Measurements from ENCODE around the gene SCARB1.
A peak's percentile ranks its signal among the peaks of the same experiment; 100 is the strongest.

SCARB1 gene

DNA sequence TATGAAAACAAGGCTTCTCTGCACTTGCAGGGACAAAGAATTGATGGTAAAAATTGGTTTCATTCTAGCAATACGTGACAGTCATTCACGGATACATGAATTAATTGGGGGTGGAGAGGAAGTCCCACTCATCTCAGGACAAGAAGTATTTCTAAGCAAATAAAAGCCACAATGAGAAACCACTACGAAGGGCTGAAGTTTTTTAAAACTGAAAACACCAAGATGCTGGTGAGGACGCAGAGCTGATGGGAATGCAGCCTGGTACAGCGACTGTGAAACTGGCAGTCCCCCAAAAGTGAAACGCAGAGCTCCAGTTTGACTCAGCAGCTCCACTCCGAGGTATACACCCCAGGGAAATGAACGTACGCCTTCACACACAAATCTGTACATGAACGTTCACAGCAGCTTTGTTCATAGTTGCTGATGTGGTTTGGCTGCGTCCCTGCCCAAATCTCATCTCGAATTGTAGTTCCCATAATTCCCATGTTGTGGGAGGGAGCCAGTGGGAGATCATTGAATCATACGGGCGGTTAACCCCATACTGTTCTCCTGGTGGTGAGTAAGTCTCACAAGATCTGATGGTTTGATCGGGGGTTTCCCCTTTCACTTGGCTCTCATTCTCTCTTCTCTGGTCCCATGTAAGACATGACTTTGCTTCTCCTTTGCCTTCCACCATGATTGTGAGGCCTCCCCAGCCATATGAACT lies 89.0 kb downstream of the SCARB1 start:
- no peak for DNase-seq (ENCODE audit: low read depth)

DNA sequence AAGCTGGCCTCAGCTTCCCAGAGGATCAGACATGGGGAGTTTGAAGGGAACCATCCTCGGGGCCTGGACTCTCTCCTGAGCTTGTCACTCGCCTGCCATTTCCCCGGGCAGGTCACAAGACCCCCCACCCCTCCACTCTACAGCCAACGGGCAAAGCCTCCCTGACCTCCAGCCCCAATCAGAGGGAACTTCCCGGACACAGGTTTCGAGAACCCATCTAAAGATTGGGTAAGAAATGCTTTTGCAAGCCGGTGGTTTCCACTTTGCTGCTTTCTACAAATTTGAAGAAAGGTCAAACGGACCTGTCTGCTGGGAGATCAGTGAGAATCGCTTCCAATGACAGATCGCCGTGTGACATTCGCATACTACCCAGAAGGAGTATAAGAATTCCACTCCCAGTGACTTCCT lies 89.6 kb downstream of the SCARB1 start:
- DNase-seq (ENCODE audit: low read depth), result no peak

DNA sequence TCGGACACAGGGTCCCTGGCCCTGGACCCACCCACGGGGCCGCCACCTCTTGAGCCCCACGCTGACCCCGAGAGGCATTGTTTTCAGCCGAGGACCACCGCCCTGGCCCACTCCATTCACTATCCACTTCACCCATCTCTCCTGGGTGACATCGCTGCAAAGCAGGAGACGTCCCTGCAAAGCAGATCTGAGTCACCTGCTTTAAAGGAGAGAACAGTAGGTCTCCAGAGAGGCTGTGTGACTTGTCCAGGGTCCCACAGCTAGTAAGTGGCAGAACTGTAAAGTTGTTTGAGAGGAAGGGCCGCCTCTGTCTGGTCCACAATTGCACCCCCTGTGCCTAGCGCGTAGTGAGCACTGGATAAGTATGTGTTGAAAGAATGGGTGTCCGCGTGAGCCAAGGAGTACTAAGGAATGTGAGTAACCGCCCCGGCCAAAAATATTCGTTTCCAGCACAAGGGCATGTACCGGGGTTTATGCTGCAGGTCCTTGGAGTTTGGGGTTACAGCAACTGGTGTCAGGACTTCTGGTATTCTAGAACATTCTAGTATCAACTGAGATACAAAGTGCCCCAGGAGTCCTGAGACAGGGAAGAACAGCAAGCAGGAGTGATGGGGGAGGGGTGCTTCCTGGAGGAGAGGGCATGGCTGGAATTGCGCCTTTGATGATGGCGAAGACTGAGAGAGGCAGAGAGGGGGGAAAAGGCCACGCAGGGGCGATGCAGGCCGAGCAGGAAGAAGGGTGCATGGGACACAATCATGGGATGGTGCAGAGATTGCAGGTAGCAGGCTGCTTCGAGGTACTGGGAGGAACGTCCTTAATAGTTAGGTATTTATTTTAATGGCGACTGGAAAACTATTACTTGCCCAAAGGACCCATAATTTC lies 91.1 kb downstream of the SCARB1 start:
- no peak for DNase-seq (ENCODE audit: low read depth)

DNA sequence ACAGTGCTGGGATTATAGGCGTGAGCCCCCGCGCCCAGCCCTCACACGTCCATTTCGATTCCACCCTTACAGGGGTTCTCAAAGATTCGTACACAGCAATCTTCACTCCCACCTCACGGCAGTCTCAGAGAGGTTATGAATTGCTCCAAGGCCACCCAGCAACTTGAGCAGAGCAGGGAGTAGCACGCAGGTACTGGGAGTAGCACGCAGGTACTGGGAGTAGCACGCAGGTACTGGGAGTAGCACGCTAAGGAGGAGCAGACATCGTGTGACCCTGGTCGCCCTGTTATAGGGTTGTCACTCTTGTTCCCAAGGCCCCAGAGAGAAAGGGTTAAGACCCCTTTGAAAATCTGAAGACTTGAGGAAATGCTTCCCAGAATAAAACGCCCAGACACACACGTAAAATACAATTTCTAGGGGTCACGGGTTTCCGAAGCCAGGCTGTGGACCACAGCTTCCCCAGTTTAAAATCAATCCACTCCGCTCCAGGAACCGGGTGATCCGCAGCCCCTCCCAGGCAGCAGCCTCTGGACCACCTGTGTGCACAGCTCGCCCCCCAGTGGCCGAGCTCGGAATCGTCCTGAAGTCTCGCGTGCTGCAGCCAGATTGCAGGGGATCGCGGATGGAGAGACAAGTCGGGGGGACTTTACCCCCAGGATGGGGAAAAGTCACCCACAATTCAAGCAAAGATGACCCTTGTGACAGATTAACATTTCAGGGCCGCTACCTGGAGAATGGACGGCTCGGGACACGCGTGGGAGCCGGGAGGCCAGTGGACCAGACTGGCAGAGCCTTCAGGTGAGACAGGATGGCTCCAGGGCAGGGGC lies 92.0 kb downstream of the SCARB1 start:
- no peak for DNase-seq (ENCODE audit: low read depth)

DNA sequence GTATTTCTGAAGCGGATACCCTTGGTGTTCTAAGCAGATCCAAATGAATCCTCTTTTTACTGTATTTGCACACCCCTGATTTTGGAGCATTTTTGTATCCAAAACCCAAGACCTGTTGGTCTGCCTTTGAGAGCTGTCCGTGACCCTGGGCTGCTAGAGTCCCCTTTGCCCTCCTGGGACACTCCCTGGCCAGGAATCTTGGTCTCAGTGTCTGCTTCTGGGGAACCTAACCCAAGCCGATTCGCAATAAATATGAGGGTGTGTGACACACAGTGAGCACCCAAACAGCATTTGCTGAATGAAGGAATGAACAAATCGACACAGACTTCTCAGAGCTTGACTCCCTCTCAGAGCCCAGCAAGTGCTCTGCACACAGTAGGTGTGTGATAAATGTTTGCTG lies 92.9 kb downstream of the SCARB1 start:
- no peak for DNase-seq (ENCODE audit: low read depth)

DNA sequence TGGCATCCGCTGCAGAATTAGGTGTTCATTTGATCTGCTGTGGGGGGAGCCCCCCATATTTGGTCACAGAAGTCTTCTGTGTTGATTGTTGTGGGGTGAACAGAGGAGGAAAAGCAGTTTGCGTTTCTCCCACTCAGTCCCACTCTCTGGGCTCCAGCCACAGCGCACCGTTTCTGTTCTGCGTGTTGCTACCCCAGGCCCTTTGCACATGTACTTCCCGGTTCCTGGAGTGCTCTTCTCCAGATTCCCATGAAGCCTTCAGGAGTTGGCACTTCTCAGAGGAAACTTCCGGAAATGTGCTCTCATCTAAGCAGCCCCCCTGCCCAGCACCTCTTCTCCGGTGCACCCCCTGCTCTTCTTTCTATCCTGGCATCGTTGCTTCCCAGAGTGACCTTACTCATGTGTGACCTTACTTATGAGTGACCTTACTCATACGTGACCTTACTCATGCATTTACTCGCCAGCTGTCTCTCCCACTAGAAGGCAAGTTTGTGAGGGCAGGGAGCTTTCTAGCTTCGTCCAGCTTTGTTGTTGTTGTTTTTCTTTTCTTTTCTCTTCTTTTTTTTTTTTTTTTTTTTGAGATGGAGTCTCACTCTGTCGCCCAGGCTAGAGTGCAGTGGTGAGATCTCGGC lies 93.7 kb downstream of the SCARB1 start:
- no peak for DNase-seq (ENCODE audit: low read depth)

DNA sequence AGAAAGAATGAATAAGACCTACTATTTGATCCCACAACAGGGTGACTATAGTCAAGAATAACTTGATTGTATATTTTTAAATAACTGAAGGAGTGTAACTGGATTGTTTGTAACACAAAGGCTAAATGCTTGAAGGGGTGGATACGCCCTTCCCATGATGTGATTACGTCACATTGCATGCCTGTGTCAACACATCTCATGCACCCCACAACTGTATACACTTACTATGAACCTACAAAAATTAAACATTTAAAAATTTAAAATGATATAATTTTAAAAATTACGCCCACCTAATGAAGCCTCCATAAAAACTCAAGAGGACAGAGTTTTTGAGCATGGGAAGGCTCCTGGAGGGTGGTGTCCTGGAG lies 94.5 kb downstream of the SCARB1 start:
- no peak for DNase-seq (ENCODE audit: low read depth)

DNA sequence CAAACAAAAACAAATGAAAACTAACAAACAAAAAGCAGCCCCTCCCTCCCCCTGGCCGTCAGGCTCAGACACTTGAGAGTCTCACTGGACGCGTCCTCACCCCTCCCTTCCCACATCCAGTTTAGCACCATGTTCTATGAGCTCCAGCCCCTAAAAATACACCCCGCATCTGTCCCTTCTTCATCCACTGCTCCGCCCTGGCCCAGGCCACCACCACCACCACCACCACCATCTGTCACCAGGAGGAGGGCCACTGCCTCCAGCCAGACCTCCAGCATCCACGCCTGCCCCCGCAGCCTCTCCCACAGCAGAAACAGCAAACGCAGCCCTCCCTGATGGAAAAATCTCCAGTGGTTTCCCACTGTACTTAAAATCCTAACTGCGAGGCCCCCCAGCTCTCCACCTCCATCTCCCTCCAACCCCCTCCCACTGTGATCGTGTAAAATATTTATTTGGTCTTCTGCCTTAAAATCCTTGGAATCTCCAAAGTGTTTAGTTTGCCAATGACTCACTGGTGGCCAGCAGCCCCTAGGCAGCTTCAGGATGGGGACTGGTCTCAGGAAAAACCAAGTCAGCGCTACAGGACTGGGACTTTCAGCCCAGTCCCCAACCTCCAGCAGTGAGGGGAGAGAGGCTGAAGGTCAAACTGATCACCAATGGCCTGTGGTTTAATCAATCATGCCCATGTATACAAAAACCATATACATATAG lies 95.1 kb downstream of the SCARB1 start:
- no peak for DNase-seq (ENCODE audit: low read depth)

DNA sequence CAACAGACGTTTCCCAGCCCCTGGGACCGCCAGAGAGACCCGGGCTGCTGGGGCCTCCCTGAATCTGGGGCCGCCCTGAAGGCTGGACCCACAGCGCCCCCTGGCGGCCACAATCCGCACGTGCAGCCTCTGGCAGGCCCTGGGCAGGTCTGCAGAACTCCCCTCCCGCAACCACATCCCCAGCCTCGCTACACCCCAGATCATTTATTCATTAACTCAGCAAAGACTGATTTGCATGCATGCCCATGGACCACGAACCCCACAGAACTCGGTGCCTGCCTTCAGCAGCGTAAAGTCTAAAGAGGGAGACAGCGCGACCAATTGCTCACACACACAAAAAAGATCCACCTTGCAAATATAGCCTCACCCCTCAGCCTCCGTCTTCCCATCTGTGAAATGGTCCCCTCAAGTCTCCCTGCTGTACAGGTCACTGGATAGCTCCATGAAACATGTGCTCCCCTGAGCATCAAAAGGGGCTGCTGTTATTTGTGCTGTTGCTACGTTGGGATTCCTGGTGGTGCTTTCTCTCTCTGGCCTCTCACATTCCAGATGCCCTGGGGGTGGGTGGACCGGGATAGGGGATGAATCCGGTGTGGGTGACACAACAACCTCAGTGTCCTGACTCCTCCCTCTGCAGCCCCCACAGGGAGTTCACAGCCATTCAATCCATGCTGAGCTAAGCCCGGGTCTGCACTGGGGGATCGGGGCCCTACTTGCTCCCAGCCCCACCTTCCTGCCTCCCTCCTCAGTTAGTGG lies 96.4 kb downstream of the SCARB1 start:
- DNase-seq (ENCODE audit: low read depth), result peak; percentile 56

DNA sequence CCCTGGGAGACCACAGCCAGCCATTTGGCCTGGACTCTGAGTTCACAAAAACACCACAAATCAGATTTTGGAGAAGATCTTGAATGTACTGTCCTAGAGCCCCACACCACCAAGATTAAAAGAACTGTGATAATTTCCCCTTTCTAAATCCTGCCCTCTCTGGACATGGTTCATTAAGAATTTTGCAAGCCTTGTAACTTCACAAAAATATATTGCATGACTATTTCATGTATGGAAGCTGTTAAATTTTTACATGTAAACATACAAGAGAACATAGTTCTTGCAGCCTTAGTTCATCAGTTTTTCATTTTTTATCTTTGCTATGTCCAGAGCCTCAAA lies 97.0 kb downstream of the SCARB1 start:
- DNase-seq (ENCODE audit: low read depth), result no peak

DNA sequence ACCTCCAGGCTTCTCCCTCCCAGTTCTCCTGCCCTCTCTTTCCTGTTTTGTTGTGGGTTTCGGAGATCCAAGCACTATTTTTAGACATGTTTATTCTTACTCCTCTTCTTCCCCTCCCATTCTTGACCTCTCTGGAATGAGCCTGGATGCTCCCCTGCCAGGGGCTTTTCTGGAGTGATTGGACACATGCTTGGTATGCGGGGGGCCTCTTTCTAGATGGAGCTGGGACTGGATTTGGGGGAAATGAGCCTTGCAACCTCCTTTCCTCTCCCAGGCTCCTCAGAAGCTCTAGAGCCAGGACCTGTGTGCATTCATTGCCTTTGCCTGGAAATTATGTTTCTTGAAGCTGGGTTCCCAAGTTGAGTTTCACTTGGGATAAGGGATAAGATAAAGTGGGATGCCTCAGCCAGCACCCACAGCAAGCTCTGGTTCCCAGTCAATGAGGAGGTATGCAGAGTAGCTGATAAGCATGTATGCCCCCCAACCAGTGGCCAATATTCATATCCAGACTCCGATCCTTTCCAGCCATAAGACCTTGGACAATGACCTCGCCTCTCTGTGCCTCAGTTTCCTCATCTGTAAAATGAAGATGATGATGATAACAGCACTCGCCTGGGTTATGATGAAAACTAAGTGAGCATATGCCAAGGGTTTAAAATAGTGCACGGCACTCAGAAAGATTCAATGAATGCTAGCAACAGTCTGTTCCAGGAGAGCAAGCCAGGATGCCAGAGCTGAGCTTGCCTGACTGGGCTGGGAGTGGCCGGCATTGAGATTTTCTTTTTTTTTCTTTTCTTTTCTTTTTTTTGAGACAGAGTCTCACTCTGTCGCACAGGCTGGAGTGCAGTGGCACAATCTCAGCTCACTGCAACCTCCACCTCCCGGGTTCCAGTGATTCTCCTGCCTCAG lies 97.8 kb downstream of the SCARB1 start:
- no peak for DNase-seq (ENCODE audit: low read depth)

DNA sequence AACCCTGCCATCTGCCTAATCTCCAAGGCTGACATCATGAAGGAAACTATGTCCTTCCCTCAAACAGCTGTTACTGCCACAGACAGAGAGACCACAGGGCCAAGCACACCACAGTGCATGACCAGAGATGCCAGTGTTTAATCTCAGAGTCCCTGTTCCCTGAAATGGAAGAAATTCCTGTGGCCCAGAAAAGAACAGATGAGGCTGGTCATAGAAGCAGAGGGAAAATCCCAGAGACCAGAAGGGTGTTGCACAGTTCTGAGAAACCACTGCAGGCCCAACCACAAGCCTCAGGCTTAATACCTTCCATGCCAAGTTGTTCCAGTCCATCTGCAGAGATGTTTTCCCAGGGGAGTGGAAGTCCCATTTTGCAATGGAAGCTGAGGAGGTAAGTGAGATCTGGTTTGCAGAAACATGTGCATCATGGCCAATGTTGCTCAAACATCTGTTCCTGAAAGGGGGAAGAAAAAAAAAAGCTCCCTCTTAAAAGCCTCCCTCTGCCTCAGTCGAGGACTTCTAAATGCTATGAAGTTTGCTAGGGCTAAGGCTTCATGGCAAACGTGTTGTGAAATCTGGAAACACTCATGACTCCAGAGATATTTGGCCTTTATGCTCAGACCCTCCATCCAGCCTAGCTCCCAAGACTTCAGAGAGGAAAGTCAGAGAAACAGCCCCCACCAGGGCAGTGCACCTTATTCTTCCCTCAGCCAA lies 98.6 kb downstream of the SCARB1 start:
- DNase-seq (ENCODE audit: low read depth), result no peak

DNA sequence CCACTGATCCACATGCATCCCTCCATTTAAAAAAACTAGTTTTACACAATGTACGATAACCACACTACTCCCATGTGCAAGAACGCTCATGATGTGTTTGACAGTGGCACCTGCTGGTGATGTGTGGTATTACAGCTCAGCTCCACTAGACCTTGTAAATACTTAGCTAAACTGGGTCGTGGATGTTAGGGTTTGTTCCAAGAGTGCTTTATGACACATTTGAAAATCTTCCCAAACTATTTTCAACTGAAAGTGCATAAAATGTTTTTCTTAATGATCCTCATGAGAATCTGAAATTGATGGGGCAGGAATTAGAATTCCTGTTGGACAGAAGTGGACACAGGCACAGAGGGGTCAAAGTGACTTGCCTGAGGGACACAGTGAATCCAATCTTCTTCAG lies 99.2 kb downstream of the SCARB1 start:
- no peak for DNase-seq (ENCODE audit: low read depth)

DNA sequence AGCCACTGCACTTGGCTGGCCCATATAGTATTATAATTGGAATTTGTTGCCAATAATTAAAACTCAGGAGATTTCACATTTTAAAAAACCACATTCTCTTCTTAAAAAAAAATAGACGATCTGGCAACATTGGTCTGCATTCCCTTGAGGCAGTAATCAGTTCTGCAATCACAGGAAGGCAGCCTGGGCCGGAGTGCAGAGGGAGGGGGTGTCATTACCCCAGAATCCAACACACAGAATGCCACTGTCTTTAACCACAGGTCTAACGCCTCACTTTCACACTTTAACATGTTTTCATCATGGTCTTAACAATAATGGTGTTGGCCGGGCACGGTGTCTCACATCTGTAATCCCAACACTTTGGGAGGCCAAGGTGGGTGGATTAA lies 100.1 kb downstream of the SCARB1 start:
- DNase-seq (ENCODE audit: low read depth), result no peak

DNA sequence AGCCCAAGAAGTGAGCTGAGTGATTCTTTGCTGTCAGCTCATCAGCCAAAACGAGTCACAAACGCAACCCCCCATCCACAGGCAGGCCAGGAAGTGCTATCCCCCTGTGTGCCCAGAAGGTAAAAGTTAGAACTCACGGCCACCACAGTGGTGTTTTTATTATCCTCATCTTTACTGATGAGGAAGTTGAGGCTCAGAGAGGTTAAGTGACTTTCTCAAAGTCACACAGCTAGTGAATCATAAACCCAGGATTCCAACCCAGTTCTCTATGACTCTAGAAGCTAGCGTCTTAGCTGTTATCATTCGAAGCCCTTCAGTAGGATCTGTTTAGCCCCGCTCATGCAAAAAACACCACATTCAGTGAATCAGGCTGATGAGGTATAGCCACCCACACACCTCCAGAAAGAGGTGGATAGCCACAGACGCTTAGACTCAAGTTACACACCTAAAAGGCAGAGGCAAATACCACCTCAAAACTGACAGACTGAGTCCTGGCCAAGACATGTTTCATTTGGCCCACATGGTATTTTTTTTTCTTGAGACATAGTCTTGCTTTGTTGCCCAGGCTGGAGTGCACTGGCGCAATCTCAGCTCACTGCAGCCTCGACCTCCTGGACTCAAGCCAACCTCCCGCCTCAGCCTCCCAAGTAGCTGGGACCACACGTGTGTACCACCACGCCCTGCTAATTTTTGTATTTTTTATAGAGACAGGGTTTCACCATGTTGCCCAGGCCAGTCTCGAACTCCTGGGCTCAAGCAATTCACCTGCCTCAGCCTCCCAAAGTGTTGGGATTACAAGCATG lies 100.7 kb downstream of the SCARB1 start:
- no peak for DNase-seq (ENCODE audit: low read depth)

DNA sequence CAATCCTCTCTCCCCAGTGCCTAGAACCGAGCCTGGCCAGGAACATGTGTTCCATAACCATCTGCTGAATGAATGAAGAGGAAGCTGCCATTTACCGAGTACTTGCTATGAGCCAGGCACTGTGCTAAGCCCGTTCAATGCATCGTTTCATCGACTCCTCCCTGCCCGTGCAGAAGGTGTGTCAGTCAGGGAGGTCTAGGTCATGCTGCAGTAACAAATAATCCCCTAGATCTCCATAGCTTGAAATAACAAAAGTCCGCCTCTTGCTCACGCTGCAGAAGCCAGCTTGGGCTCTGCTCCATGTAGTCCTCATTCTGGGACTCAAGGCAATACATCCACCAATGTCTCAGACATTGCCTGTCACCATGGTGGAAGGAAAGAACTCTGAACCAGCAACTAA lies 101.3 kb downstream of the SCARB1 start:
- no peak for DNase-seq (ENCODE audit: low read depth)

DNA sequence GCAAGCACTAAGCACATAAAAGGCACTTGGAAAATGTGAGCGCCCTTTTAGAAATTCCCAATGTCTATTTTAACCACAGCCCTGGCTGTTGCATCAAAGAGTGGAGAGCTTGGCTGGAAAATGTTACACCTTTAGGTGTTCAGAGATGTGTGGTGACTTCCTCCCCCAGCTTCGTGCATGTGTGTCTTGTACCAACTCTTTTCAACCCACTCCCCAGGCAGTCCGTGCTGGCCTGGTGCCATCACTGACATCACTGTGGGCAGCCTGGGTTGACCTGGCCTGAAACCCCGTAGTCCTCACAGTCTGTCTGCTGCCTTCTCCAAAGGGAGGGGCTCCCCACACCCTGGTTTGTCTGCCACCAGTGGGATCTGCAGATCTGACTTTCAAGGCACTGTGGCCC lies 101.8 kb downstream of the SCARB1 start:
- DNase-seq (ENCODE audit: low read depth), result no peak

DNA sequence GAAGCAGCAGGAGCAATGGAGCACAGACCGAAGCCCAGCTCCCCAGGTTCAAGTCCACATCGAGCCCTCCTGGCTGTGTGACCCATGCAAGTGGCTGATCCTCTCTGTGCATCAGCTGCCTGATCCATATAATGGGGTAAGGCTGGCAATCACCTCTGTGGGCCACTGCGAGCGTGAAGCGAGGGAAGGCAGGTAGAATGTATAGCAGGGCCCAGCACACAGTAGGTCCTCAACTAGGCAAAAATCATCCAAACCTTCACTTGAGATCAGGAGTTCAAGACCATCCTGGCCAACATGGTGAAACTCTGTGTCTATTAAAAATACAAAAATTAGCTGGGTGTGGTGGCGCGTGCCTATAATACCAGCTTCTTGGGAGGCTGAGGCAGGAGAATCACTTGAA lies 102.6 kb downstream of the SCARB1 start:
- no peak for DNase-seq (ENCODE audit: low read depth)
